NCI-H82 treated with DMSO at 0.1 percent for 48 hours (cell line): Measurements from ENCODE around the gene PPP1R15B.

Experiments used
- DNase-seq: peaks from one replicate; lab custom pipeline; 2025; ENCODE audit not compliant: unreplicated experiment; lab: John Stamatoyannopoulos, UW

The PPP1R15B gene

DNA sequence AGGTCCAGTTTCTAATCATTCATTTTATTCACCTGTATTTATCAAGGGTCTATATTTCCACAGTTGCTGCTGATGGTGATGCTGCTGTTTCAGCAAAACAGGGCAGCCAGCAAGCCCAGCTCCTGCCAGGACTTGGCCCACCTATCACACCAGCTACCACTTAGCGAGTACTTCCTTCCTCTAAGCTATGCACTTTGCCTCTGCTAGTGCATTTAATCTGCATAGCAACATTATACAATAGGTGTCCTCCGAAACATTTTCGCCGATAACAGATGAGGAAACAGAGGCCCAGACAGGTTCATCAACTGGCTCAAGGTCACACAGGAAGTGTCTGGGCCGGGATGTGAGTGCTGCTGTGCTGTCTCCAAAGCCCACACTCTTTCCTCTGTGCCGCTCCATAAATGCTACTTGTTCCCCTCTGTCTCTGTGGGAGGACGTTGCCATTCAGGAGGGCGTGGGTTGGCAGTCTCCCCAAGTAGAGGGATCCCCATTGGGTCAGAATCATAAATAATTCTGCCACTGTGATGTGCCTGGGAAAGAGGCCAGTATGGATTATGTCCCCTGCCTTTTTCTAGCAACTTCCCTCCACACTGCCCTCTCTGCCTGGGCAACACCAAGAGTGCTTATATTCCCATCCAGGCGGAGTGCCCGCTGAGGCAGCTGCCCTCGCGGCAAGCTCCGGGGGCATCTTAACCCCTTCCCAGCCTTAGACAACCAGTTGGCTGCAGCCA, 42.5 kb downstream of the PPP1R15B start:
- no peak for DNase-seq

DNA sequence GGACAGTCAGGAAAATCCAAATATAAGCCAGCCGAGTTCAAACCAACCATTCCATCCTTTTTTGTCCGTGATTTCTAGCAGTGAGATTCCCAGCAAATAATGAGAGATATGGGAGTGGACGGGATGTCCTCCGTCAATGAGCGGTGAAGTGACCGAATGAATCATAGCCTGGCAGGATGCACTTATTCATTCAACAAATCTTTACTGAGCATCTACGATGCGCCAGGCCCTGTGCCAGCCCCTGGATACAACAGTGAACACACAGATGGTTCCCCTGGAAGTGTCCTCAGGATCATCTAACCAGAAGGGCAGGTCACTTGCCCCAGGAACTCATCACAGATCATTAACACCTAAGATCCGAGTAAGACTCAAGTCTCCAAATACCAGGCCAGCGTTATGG, 43.7 kb downstream of the PPP1R15B start:
- no peak for DNase-seq

DNA sequence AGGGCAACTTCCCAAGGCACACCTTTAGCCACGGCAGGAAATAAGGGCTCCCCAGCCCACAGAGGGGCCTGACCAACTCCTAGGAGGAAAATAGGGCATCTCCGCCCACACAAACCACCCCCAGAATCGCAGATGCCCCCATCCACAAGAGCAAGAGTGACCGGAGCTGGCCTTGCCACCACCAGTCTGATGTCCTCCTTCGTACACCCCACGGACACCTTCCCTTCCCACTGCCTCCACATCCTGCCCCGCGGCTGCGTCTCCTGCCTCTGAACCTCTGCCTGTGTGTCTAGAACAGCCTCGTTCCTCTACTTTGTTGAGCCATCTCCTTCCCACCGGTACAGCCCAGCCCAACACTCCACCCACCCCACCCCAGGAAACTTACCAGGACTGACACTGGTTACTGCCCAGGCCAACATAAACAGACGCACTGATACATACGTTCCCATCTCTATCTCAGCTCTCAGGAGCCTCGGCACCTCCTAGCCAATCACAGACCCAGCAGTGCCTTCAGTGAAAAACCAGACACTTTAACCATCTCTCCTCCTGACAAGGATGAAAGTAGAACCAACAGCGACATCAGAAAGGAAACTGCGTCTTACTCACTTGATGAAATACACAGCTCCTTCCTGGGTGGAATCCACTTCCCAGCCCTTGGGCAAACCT, 44.3 kb downstream of the PPP1R15B start:
- DNase-seq = no peak

DNA sequence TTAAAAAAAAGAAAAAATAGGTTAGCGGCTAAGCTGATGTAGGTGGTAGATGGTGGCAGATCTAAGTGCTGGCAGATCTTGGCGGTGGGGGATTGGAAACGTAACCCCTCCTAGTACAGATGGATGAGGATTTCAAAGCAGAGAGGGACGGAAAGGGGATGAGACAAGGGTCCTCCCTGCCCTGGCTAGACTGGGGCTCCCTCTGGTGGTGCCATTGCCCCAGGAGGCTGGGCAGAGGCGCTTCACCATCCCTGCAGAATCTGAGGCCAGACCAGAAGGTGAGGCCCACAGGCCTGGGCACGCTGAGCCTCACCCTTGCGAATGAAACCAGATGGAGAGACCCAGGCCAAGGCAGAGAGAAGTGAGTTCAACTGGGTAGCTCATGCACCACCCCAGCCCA, 44.9 kb downstream of the PPP1R15B start:
- no peak for DNase-seq

DNA sequence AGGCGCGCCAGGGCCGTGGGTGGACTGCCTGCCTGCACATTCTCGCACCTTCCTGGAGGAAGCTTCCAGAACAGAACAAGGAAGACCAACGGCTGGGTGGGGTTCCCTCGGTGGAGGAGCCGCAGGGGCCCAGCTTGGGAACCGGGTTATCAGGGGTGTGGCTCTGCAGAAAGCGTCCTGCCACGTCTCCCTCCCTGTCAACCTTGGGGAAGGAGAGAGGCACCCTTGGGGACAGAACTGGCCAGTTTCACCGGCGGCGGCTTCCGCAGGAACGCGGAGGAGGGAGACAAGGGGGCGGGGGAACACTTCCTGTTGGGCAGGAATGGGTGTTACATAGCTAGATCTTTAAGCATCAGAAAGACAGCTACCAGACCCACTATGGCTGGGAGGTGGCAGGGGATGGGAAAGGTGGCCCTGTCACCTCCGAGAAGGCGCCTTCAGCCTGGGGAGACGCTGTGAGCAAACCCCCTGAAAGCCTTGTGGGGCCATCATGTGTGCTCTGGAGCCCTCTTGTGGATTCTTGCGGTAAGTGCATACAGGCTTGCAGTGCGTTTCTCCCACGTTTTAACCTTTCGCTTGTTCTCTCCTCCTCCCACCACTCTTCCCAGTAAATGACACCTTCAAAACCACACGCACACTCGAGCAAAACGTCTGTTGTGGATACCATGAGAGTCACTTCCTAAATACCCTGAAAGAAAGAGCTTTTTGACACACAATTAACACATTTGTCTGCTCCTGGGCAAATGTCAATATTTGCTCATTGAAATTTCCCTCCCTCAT, 48.1 kb downstream of the PPP1R15B start:
- DNase-seq = peak; percentile 71

DNA sequence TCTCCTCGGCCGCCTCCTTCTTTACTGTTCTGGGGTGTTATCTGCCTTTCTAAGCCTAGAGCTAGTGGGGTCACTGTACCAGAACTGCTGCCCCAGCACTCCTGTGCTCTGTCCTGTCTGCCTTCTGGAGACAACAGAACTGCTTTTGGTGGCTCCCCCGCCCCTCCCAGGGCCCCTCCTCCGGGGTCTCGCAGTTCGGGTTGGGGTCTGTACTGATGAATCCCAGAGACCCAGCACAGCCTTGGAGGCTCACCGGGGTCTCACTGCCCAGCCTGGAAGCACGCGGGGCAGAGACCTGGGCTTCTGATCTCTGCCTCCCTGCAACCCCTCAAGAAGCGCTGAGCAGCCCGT, 48.7 kb downstream of the PPP1R15B start:
- no peak for DNase-seq

DNA sequence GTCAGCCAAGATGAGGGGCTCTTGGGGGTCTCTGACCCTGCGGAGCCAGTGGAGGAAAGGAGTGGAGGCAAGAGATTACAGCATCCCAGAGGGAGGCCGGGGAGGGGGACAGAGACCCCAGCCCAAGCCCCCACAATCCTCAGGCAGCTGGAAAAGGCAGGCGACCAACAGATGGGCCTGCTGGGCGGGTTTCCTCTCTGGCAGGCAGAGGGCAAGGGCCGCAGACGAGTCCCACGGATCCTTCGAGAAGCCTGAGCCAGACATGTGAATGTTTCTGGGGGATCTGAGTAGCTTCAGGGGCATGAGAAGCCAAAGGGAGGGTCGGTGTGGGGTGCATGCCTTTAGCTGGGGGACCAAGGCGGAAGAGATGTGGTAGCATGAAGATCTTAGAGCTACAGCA, 49.8 kb downstream of the PPP1R15B start:
- no peak for DNase-seq

DNA sequence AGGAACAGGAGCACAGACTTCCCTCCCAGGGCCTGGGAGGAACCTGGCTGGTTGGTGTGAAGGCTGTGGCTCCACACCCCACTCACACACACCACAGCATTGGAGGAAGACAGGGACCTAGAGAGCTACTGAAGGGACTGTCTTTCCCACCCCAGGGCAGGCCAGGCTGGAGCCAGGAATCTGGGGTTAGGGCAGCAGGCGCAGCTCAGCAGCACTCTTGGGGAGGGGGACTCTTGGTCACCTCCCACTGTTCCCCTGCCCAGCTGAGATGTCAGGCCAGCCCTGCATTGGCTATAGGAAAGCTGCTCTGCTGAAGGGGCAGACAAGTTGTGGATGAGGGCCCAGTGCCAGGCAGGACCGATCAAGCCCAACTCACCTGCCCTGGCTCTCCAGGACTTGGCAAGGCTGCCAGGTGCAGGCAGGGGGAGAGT, 50.3 kb downstream of the PPP1R15B start:
- DNase-seq = no peak

DNA sequence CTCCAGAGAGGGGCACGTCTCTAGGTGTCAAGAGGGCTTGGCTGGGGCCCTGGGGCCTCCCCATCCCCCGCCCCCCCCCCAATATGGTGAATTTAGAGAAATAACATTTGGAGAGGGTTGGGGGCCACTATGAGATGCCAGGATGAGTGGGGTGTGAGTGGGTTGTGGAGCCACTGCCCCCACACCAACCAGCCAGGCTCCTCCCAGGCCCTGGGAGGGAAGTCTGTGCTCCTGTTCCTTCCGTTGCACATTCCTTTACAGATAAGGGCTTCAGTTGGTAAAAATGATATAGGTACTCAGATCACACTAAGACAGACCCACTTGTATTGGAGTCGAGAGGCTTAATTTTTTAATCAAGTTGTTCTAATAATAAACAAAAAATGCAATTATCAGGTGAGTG, 51.3 kb downstream of the PPP1R15B start:
- no peak for DNase-seq

DNA sequence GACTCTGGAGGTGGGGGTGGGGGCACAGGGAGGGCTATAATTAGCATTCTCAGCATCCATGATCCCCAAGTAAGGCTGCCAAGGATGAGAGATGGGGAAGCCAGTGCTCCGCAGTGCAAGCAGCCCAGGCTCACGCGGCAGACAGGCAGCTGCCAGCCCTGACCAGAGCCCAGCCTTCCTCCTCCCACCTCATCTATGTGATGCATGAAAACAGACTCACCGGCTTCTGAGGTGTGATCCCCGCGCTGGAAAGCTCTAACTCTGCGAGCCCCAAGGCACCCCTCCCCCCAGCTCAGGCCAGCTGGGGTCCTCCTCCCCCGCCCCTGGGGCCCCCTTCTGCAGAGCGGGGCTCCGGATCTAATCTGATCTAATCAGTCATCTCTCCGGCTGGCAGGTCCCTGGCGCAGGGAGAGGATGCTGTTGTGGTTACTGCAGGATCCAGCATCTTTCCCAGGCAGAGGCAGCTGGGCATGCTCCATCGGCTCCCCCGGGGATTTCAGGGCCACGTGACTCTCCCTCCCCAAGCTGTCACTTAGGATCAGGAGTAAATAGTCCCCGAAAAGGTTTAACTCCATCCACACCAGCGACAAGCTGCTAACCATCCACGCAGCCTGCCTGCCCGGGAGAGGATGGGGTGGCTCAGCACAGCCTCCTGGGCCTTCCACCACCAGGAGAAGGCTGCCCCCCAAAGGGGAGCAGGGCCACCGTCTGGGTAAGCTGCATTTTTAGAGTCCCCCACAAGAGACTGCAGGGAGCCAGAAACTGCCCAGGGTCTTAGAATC, 52.0 kb downstream of the PPP1R15B start, which contains the start of gene PLEKHA6:
Gene PLEKHA6 (minus strand): TSS at position 456 of the 782 bp plus-strand sequence. CDS start 86,202 bp downstream, outside the sequence.
- DNase-seq = peak; percentile 99

DNA sequence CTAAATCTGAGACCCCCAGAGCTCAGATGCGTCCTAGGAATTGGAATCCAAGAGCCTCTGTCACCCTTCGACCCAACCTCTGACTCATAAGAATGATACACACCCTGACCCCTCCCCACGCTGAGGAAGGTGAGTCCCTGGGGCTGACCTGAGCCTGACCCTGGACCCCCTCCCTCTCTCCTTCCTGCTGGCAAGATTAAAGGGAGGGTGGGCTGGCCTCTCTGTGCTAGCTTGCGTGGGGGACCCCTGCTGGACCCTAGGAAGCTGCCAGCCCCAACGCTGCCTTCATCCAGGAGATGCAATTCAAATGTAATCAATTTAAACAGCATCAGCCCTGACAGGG, 52.5 kb downstream of the PPP1R15B start:
- DNase-seq = no peak

DNA sequence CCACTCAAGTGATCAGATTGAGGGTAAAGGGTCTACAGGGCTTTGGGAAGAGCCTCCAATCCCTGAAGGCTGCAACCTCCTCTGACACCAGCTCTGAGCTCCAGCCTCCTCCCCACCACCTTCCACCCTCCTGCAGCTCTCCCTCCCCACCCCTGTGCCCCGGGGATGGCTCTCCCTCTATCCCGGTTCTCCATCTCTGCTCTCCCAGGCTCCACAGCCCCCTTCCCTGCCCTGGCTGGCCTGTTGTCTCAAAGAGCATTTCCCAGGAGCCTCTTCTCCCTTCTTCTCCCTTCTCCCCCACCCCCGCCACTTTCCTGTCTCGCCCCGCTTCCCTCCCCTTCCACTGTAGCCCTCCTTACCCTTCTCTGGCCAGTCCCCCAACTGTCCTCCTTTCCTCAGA, 53.0 kb downstream of the PPP1R15B start:
- DNase-seq = no peak

DNA sequence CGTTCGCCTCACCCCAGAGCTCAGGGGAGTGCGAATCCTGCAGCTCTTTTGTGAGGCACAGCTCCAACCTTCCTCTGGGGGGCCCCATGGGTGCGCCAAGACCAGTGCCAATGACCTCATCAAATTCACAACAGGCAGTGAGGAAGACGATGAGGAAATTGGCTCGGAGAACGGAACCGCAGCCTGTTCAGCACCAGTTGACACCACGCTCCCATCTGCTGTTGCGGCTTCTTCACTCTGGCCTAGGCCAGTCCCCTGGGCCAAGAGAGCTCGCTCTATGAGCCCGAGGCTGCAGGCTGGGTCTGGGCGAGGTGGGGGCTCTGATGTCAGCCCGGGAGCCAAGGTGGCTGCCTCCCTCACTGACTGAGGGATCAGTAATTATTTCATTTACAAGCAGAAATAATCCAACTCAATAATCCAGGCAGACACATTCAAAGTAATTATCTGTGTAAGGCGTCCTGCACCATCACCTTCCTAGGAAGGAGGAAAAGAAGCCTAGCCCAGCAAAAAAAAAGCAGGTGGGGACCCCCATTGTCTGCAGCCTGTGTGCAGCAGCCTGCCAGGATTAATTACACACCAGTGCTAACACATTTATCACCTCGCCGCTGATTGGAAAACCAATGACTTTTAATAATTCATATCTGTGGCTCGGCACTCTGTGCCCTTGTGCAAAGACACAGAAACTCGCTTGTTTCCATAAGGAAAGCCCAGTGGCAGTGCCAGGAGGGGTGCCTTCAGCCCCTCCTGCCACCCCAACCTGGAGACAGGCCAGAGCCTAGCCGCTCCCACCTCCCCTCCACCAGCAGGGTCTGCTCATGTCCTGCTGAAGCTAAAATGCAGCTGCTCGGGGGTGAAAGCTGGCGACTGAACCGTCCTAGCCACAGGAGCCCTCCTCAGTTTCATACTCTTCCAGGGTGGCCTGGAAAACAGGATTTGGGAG, 53.8 kb downstream of the PPP1R15B start:
- no peak for DNase-seq

DNA sequence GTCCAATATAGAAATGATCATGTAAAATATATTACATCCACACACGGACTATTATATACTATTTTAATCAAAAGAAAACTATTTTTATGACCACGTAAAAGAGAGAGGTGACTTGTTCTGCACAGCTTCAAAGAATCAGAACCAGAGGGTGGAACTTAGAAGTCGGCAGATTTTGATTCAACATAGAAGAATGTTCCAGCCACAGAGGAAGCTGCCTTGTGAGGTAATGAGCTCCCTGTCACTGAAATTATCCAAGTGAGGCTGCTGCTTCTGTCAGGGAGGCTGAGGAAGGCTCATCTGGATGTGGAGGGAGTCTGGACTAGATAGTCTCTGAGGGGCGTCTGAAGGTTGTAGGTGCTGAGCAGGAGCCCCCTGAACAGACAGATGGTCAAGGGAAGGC, 54.6 kb downstream of the PPP1R15B start:
- DNase-seq = no peak

DNA sequence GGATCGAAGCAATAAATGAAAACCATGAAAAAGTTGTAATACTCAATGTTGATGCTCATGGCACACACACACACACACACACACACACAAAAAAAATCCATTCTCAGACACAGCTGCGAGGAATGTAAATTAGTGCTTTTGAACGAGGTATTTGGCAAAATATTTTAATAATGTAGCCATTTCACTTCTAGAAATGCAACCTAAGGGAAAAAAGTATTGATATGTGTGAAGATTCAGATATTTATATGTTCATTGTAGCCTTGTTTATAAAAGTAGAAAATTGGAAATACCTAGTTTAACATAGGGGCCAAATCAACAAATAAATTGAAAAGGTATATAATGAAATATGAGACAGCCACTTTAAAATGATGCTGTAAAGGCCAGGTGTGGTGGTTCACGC, 55.7 kb downstream of the PPP1R15B start:
- DNase-seq = no peak

DNA sequence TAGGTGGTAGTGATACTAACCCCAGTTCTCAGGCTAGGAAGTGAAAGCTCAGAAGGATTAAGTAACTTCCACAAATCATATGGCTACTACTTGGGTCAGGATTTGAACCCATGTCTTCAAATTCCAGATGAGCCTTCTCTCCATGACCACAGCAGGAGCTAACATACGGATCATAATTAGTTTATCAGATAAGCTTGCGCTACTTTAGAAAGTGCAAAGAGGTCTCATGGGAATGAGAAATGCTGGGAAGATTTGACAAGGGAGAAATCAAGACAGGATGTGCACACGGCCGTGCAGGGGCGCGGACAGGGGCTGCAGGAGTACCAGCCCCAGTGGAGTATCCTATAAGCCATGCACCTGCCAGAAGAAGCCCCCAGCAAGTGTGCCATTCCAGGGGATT, 57.0 kb downstream of the PPP1R15B start:
- DNase-seq = peak; percentile 45
